ENCODE results near the gene RRP8.

RRP8 gene

DNA sequence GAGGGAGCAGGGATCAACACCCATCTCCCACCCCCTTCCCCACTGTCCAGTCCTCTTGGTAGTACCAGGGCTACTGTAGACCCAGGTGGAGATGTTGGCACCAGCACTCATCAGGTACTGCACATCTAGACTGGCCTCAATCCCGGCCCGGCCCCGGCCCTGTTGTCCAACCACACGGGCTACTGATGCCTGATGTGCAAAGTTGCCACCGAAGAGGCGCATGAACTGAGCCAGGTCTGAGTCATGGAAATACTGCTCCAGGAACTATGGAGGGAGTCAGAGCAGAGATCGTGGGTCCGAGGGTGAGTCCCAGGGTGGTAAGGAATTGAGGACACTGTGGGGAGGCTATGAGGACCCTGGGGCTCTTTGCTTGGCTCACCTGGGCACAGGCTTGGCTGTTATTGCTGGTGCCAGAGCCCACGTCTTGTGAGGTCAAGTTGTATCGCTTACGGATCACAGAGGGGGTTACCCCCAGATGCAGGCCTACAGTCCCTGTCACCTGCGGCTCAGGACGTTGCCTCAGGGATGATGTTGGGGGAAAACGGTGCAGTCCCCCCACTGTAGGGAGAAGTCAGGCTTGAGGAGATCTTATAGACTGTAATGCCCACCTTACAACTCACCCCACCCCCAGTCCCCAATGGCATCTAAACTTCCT, 13.3 kb upstream of the RRP8 start:
- DNase-seq: no peak

DNA sequence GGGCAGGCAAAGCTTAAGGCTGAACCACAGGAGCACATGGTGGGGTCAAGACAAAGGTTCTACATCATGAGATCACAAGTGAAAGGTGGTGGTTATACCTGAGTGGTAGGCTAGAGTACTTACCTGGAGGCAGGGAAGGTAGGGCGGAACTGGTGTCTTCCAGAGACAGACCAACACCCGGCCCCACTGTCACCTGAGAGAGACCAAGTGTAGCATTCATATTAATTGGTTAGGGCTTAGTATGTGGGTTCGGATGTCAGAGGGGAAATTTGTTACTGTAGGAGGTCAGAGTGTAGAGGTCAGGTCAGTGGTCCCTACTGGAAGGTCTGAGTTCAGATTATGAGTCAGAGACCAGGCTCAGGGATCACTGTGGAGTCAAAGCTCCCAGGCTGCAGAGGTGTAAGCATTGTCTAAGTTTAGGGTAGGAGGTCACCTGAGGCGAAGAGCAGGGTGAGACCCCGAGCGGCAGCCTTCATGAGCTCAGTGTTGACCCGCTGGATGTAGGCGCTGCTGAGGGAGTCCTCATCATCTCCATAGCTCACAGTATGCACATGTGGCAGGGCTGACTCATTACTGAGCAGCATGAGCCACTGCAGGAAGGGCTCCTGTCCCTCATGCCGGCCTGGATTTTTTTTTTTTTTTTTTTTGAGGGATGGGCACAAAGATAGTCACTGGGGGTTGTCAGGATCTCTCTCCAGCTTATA, 12.6 kb upstream of the RRP8 start:
- DNase-seq: no peak

DNA sequence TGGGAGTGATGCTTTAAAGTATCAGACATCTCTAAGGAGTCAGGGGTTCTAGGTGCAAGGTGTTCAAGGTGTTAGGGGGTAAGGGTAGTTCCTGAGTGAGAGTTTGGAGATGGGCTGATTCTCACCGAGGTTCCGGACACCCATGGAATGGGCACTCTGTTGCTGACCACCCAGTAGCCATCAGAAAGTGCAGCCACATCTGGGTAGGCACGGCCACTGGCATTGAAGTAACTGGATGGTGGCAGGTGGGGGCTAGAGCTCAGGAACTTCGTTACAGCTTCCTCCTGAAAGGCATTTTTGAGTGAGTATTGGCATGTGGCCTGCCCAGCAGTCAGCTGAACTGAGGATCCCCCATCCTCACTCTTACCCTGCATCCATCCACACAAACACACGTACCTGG, 11.6 kb upstream of the RRP8 start:
- no peak for DNase-seq

DNA sequence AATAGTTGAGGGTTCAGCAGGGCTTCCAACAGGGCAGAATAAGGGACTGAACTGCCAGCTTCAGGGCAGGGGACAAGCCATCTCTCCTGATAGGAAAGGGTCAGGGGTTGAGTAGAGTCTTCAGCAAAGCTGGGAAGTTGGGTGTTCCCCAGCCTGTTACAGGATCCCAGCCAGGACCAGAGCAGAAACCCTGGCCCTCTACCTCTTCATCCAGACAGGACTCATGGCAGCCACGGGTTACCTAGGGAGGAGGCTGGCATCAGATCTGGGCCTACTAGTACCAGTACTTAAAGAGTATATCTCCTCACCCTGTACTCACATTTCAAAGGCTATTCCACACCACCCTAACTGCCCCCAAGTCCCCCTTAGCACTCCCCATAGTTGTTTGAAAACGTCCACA, 11.0 kb upstream of the RRP8 start:
- DNase-seq: no peak

DNA sequence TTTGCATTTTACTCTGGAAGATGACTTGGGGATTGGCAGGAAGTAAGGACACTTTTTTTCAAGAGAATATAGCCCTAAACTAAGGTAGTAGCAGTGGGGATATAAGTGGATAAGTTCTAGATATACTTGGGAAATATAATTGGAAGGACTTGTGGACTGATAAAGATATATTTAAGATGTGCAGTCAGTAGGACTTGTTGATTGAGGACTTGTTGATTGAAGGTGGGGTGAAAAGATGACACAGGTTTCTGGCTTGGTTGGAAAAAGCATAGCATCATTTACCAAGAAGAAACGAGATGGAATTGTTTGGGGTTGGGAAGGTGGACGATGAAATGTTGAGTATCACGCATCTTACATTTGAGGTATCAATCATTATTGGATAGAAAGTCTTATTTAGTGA, 10.1 kb upstream of the RRP8 start:
- no peak for DNase-seq

DNA sequence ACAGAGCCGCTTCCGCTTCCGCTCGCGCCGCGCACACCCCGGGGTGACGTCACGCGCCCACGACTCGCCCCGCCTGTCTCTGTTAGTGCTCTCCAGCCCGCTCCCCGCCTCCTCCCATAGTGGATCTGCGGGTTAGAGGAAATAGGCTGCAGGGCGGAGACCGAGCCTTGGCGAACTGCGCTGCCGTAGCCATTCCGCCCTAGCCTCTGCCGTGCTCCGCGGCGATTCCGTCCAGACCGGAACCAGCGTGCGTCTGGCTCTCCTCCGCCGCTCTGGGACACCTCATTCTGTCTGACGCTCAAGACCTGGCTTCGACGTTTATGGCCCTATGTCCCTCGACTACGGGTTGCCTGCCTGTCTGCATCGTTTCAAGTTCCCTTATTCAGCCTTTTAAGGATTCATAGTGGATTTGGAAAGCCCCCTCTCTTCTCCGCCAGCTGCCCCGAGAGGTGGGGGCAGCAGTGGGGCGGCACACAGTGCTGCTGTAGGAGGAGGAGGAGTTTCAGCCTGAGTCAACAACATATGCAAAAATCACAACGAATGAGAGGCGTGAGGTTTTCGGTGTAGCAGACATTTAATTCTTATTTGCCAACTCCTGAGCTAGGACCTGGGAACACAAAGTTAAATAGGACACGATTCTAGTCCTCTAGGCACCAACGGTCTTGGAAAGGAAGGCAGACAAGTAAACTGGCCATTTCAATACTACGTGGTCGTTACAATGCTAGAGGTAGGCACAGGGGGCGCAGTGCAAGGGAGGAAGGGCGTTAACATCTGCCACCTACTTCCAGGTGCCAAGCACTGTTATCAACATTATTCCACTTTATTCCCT, 9.0 kb upstream of the RRP8 start, which contains the start of gene TAF10:
Gene TAF10, minus strand, starts transcription at position 4 of the 829 bp plus-strand sequence. CDS start 27 bp downstream, outside the sequence.
- DNase-seq: peak; percentile 86

DNA sequence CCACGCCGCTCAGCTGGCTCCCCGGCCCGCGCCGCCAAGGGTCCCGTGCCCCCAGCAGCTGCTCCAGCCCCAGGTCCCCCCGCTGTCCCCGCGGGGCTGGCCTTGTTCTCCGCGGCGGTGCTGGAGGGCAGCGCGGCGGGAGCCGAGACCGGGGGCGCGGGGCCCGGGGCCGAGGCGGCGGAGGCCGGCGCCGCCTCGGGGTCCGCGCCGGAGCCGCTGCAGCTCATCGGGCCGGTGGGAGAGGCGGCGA, 8.5 kb upstream of the RRP8 start:
- DNase-seq: no peak

DNA sequence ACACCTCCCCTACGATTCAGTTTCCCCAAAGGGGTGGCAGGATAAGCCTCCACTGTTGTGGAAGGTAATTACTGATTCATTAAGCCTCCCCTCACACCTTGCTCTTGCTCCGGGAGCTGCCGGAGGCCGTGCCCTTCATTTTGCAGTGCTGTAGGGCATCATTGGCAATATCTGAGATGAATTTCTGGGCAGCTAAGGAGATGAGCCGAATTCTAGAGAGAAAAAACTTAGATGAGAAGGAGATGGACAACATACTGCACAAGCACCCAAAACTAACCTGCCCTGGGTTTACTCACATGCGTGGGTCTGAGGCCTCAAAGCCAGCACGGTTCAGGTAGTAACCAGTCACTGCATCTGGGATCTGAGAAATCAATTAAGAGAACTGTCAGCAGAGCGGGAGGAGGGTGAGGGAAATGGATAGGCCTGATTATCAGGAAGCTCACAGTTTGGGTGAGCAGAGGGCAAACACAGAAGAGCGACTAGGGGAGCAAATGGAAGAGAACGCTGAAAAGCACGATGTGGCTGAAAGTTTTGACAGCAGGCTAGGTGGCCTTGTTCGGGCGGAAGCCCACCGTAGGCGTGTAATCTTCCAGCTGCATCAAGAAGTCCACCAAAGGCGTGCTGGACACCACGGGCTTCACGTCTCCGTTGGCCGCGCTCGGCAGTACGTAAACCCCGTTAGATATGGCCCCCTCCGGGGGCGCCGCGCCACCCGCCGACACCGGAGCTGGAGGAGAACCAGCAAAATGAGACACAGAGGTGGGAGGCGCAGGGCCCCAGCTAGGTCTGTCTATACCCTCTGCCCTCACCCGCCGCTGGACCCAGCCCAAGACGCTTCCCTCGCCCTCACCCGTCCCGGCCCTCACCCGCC, 7.9 kb upstream of the RRP8 start:
- no peak for DNase-seq

DNA sequence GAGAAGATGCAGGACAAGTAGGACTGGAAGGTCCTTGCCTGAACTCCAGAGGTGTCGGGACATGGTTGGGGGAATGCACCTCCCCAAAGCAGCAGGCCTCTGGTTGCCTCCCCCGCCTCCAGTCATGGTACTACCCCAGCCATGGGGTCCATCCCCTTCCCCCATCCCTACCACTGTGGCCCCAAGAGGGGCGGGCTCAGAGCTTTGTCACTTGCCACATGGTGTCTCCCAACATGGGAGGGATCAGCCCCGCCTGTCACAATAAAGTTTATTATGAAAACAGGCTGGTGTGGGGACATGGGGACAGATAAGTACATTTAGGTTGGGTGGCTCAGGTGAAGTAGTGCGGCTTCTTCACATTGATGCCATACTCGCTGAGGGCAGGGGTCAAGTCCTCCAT, 7.2 kb upstream of the RRP8 start:
- no peak for DNase-seq

DNA sequence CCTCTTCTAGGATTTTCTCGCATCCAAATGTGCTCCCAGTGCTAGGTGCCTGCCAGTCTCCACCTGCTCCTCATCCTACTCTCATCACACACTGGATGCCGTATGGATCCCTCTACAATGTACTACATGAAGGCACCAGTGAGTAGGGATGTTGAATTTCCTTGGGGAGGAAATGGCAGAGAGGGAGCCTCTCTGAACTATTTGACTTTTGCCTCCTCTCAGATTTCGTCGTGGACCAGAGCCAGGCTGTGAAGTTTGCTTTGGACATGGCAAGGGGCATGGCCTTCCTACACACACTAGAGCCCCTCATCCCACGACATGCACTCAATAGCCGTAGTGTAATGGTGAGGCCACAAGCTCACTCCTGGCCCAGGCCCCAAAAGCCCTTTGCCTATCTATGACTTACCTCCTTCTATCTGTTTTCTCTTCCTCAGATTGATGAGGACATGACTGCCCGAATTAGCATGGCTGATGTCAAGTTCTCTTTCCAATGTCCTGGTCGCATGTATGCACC, 6.1 kb upstream of the RRP8 start:
- DNase-seq: no peak

DNA sequence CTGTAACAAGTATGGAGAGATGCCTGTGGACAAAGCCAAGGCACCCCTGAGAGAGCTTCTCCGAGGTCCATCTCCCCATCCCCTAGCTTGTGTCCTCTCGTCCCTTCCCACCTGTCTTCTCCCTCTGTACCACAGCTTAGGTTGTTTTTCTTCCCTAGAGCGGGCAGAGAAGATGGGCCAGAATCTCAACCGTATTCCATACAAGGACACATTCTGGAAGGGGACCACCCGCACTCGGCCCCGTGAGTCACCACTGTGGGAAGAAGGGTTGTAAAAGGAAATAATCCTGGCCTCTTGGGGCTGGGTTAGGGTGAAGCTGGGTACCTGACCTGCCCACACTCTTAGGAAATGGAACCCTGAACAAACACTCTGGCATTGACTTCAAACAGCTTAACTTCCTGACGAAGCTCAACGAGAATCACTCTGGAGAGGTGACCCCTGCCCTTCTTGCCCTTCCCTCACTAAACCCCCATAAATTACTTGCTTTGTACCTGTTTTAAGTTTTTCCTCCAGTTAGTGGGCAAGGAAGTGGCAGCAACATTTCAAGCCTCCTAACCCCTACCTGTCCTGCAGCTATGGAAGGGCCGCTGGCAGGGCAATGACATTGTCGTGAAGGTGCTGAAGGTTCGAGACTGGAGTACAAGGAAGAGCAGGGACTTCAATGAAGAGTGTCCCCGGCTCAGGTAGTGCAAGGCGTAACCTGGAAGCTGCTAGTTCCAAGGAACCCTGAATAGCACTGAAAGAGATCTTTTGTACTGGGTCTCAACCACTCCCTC, 5.5 kb upstream of the RRP8 start:
- DNase-seq: no peak

DNA sequence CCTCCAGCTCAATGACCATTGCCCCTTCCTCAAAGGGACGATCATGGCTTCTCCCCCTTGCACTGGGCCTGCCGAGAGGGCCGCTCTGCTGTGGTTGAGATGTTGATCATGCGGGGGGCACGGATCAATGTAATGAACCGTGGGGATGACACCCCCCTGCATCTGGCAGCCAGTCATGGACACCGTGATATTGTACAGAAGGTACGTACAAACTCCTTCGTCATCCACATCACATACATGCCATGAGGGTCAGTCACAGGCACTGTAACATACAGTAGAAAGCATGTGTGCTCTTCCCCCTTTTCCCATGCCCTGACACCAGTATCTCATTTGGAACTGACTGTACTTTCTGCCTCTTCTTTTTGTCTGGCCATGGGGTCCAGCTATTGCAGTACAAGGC, 4.6 kb upstream of the RRP8 start:
- no peak for DNase-seq

DNA sequence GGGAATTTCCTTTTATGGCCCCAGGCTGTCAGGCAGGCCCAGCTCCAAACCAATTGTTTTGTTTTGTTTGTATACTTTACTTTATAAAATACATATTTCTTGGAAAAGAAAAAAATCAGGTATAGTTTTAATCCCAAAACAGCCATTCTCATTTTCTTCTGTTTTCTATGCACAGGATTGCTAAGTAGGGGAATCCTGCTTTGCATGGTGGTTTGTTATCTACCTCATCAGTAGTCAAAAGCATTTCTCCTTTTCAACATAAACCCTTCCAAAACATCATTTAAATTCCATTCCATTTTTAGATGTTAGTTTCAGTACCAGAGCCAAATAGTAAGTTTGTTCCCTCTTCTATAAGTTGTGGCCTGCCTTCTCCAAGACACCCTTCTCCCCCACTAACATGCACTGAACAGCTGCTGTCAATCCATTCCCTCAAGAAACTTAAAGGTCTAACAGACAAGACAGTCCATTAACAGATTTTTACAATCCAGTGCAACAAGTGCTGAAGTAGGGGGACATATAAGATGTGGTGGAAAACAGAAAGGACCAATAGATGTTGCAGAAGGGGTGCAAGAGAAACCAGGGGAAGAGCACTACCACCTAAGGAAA, 3.9 kb upstream of the RRP8 start:
- DNase-seq: no peak

DNA sequence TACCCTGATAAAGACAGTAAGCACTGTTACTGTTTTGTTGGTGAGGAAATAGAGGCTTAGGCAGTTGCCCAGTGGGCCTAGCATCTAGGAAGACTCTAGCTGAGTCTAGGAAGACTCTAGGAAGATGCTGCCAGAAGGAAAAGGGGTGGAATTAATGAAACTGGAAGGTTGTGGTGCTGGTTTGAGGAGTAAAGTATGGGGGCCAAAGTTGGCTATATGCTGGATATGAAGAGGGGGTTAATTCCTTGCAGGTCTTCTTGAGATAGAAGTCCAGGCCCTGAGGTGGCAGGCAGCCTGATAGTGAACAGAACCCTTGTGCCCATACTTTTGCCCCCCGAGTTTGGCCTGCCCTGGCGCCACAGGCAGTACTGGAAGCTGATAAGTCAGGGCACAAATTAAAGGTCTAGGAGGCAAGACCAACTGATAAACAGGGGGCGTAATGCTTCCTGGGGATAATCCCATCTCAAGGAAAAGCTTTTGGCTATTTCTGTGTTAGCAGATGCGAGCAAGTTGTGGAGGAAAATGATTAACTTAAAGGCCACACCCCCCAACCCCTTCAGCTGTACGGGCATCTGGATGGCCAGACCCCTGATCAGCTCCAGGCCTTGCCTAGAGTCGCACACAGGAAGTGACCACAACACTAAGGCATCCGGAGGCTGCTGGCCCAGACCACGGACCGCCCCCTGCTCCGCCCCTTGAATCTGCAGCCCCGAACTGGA, 3.2 kb upstream of the RRP8 start:
- peak; percentile 32 for DNase-seq

DNA sequence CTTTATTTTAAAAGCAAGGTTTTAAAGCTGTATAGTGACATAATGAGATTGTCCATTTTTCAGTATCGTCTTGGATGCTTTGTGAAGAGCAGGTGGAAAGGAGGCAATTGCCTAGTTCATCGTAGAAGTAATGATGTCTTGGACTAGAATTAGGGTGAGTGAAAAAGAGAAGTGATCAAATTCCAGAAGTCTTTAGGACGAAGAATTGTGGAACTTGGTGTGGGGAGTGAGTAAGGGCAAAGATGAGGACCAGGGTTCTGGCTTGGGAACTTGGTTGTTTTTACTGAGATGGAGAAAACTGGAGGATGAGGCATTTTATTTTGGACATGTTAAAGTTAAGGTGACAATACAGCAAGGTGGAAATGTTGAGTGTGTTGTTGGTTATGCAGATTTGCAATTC, 1.4 kb upstream of the RRP8 start:
- DNase-seq: no peak

DNA sequence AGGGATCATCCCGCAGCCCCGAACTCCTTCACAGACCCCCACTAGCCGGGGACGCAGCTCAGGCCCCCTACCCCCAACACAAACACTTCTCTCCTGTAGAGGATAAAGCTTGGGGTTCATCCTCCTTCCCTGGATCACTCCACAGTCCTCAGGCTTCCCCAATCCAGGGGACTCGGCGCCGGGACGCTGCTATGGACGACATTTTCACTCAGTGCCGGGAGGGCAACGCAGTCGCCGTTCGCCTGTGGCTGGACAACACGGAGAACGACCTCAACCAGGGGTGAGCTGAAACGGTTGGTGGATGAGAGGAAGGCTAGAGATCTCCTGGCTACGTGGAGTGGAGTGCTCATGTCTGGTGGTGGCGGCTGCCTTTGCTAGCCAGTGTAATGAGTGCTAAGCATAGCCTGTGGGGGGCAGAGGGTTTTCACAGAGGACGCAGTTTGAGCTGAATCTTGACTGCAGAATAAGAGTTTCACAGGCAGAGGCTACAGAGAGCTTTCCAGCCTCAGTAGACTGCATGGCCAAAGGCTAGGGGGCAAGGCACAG, 738 bp upstream of the RRP8 start:
- DNase-seq: peak; percentile 15

DNA sequence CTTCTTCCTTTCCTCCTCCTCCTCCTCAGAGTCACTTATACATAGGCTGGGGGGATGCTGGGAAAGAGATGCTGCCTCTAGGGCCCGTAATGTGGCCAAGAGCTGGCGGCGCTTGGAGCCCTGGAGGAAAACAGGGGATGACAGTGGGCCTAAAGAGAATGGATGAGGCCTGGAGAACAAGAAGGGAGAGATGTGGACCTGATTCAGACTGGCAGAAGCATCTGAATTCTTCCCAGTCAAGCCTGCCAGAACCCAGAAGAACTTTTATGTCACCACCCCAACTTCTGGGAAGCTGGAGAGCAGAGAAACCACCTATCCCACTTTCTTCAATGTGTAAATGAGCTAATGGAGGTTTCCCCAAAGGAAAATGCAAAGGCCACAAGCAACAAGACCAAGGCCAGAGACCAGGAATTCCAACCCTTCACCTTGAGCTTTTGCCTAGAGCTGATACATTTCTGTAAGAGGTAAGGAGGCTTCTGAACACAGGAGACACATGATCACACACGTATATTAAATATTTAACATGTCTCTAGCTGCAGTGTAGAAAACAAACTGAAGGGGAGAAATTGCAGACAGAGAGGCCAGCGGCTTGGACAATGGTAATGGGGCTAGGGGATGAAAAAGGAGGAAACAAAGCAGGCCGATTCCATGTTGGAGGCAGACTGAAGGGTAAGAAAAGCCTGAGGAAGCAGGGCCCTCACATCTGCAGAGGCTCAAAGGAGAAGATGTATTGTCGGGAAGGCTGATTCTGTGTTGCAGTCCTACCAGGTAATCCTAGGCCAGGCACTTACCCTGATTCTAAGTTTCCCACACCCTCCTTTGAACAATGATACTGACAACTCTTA, 1.1 kb downstream of the RRP8 start:
- DNase-seq: no peak

DNA sequence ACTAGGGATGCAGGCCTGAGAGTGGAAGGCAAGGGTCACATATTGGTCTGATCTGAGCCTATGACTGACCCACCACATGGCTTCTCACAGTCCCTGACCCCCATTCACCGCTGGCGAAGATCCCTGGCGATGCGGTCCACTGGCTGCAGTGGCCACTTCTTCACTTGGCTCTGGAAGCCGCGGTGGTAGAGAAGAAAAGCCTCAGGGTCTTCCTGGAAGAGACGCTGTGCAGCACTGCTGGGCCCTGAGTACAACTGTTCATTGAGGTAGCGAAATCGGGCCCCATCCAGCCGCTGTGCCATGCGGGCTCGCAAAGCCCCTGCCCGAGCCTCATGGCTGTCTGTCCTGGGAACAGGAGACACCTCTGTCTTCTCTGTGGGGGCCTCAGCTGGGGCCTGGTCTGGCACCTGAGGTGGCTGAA, 2.4 kb downstream of the RRP8 start:
- DNase-seq: no peak

DNA sequence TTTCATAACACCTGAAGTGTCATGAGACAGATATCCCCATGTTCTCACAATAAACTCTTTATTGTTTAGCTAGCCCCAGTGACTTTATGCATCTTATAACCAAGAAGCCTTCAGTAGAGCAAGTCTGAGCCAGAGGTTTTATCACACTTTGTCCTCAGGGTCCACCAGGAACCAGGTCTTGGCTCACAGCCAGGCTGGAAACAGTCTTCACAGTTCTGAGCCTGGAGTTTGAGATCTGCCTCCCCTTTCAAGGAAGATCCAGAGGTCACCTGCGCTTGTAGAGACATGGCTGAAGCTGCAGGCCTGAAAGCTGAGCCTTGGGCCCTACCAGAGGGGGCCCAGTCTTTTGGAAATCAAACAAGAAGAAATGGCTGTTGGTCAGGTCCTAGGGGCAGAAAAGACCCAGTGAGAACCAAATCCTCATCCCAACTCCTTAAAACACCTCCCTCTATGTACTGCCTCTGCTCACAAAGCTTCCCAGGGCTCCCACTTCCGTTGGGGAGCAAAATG, 3.5 kb downstream of the RRP8 start:
- no peak for DNase-seq

DNA sequence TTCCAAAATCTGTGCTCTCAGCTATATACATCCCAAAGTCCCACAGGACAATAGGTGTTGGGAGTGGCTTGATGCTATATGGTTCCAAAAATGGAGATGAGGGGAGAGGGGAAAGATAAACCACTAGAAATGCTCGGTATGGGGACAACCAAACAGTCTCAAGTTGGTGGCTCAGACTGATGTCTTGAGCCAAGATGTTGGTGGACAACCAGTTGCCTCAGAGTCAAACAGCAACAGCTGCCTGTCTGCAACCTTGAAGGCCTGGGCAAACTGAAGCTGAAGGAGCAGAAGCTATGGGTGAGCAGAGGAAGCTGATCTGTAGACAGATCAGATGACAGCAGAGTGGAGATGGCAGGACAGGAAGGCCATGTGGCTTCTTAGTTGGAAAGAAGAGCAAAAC, 4.0 kb downstream of the RRP8 start:
- DNase-seq: no peak
